SK-N-SH (cell line): Measurements from ENCODE around the gene KRT28. TPM values are rescaled to one million over a fixed set of nuclear protein-coding genes. Genes with fewer than 3 reads are reported as not detected.
"Not testable (repeated sequence)": the region's sequence is repeated elsewhere in the genome, so short reads cannot be mapped to it uniquely, and the experiment has no call there.

Experiments
- CTCF ChIA-PET: fragments of 300-600, 350-600 bp; formaldehyde crosslinking; extraction: SDS; loops from one replicate; lab custom pipeline; 2021; lab: Yijun Ruan, JAX
- POLR2A ChIA-PET: fragments of 350-600 bp; sonication (Branson Sonifier 250); formaldehyde crosslinking; extraction: SDS; loops from one replicate; lab custom pipeline; 2020; ENCODE audit warnings: antibody characterized with exemption, inconsistent platforms; lab: Yijun Ruan, JAX
- DNase-seq: peaks from one replicate; pipeline ENCODE4 v3.0.0; 2012
- H2AFZ ChIP-seq: fragments of 200-600 bp; sonication (generic); 2 replicates; pipeline ENCODE4 v1.8.1; 2016; ENCODE audit warnings: antibody characterized with exemption, mild to moderate bottlenecking, low read depth
- H3F3A ChIP-seq: fragments of 200-600 bp; sonication (generic); replicated peaks from 2 replicates; pipeline ENCODE3; 2016; ENCODE audit warnings: antibody characterized with exemption, mild to moderate bottlenecking; ENCODE audit not compliant: insufficient read depth
- H3K27ac ChIP-seq, 2 experiments: fragments of 200-500 bp in 1 of 2; fragments of 200-600 bp in 1 of 2; sonication (Bioruptor generic) in 1 of 2; sonication (generic), shearing (Covaris generic) in 1 of 2; 2 replicates each; pipeline versions ENCODE4 v1.5.1 to v1.6.1; 2014 to 2016; ENCODE audit warnings: low read depth in 2 of 2, inconsistent platforms in 1 of 2, low read length in 1 of 2, mild to moderate bottlenecking in 1 of 2, mixed read lengths in 1 of 2
- H3K27me3 ChIP-seq: fragments of 200-600 bp; sonication (generic), shearing (Covaris generic); 2 replicates; pipeline ENCODE4 v1.6.1; 2016; ENCODE audit warnings: mixed run types; ENCODE audit not compliant: insufficient read depth
- H3K36me3 ChIP-seq, 2 experiments: fragments of 200-500 bp in 1 of 2; fragments of 200-600 bp in 1 of 2; sonication (Bioruptor generic) in 1 of 2; sonication (generic) in 1 of 2; replicated peaks in 1 of 2; 2 replicates each; pipeline versions ENCODE3 to v1.5.1; 2014 to 2016; ENCODE audit warnings: low read length in 1 of 2, mild to moderate bottlenecking in 1 of 2; ENCODE audit not compliant: insufficient read depth in 2 of 2, control insufficient read depth in 1 of 2
- H3K4me1 ChIP-seq, 2 experiments: fragments of 200-500 bp in 1 of 2; fragments of 200-600 bp in 1 of 2; sonication (Bioruptor generic) in 1 of 2; sonication (generic), shearing (Covaris generic) in 1 of 2; 2 replicates each; pipeline versions ENCODE4 v1.5.1 to v1.6.1; 2014 to 2016; ENCODE audit warnings: low read depth in 1 of 2, low read length in 1 of 2, mixed run types in 1 of 2; ENCODE audit not compliant: insufficient read depth in 2 of 2, control insufficient read depth in 1 of 2
- H3K4me2 ChIP-seq: fragments of 200-600 bp; sonication (generic), shearing (Covaris generic); 2 replicates; pipeline ENCODE4 v1.6.1; 2017; ENCODE audit warnings: mixed run types
- H3K4me3 ChIP-seq, 2 experiments: fragments of 200-500 bp in 1 of 2; fragments of 200-600 bp in 1 of 2; sonication (Bioruptor generic) in 1 of 2; sonication (generic), shearing (Covaris generic) in 1 of 2; 2 replicates each; pipeline versions ENCODE4 v1.5.1 to v1.8.1; 2014 to 2016; ENCODE audit warnings: low read depth in 2 of 2, inconsistent platforms in 1 of 2, low read length in 1 of 2, mild to moderate bottlenecking in 1 of 2, mixed read lengths in 1 of 2, moderate library complexity in 1 of 2
- H3K79me2 ChIP-seq: fragments of 200-600 bp; sonication (generic); 2 replicates; pipeline ENCODE4 v1.8.1; 2017; ENCODE audit warnings: mild to moderate bottlenecking; ENCODE audit not compliant: insufficient read depth
- H3K9ac ChIP-seq: fragments of 200-600 bp; sonication (generic); 2 replicates; pipeline ENCODE4 v1.6.1; 2017; ENCODE audit warnings: mixed run types
- H3K9me2 ChIP-seq: fragments of 200-600 bp; sonication (generic); 2 replicates; pipeline ENCODE4 v1.6.1; 2017; ENCODE audit warnings: mixed run types
- H3K9me3 ChIP-seq: fragments of 200-600 bp; sonication (generic); 2 replicates; pipeline ENCODE4 v1.6.1; 2017; ENCODE audit warnings: mixed run types, mild to moderate bottlenecking, moderate library complexity
- H4K20me1 ChIP-seq: fragments of 200-600 bp; sonication (generic); 2 replicates; pipeline ENCODE4 v1.6.1; 2017; ENCODE audit warnings: mild to moderate bottlenecking, mixed run types; ENCODE audit not compliant: insufficient read depth
- WGBS: methylation state at CpG from one replicate; pipeline ENCODE4 v1.1.6; 2017; ENCODE audit warnings: low lambda C conversion rate; 5-methylcytosine and 5-hydroxymethylcytosine counted together
- polyA plus RNA-seq, 3 experiments: library from polyadenylated mRNA; depleted of rRNA; stranded (reverse); fragments of >200 nt; gene quantifications; 2 replicates each; pipeline ENCODE4 v1.2.3, GENCODE V29; 2012

The KRT28 gene
- polyA plus RNA-seq, 1 of the 3 experiments (the other 2 are of a cell fraction) = not detected

- H3K9me2 ChIP-seq, H3K4me3 ChIP-seq, H3K4me1 ChIP-seq, H3K9ac ChIP-seq, H3K4me2 ChIP-seq, DNase-seq, H3K9me3 ChIP-seq, H3K79me2 ChIP-seq, POLR2A ChIA-PET, H3K36me3 ChIP-seq, H2AFZ ChIP-seq, H3F3A ChIP-seq, CTCF ChIA-PET, H4K20me1 ChIP-seq, H3K27ac ChIP-seq: not testable (repeated sequence)
- WGBS = 0% methylated on average over 1 of the region's 1 CpG
- peaks cover 21% of the 10 kb centered on the region; the same call in 1 of the 2 replicates for H3K27me3 ChIP-seq
These were observed 51.1 kb downstream of the KRT28 start for GRCh38 chr17:40748666-40749065.

Other genes with a start within 250 kb of the KRT28 start
- not detected in 2 replicates for gene CCR7, start 234.5 kb downstream of the KRT28 start, polyA plus RNA-seq (2012; rRNA removed)
- gene SMARCE1, start 152.1 kb downstream of the KRT28 start, polyA plus RNA-seq (2012; rRNA removed) = 45.9 and 54.2 TPM in 2 replicates
- gene KRT222, start 134.8 kb downstream of the KRT28 start, polyA plus RNA-seq (2012; rRNA removed) = not detected in 2 replicates
- gene KRT24, start 96.2 kb downstream of the KRT28 start, polyA plus RNA-seq (2012; rRNA removed) = not detected in 2 replicates
- not detected in 2 replicates for gene KRT25, start 44.6 kb downstream of the KRT28 start, polyA plus RNA-seq (2012; rRNA removed)
- gene KRT26, start 27.8 kb downstream of the KRT28 start, polyA plus RNA-seq (2012; rRNA removed) = not detected in 2 replicates
- gene KRT27, start 17.4 kb downstream of the KRT28 start, polyA plus RNA-seq (2012; rRNA removed) = not detected in 2 replicates
- 17.1 and 31.6 TPM in 2 replicates for gene KRT10, start 22.7 kb upstream of the KRT28 start, polyA plus RNA-seq (2012; rRNA removed)
- not detected in 2 replicates for gene KRT12, start 67.3 kb upstream of the KRT28 start, polyA plus RNA-seq (2012; rRNA removed)
- gene KRT20, start 85.3 kb upstream of the KRT28 start, polyA plus RNA-seq (2012; rRNA removed) = not detected in 2 replicates
- not detected in 2 replicates for gene KRT23, start 137.7 kb upstream of the KRT28 start, polyA plus RNA-seq (2012; rRNA removed)
- gene KRT39, start 167.0 kb upstream of the KRT28 start, polyA plus RNA-seq (2012; rRNA removed) = not detected in 2 replicates
- not detected in 2 replicates for gene KRT40, start 184.4 kb upstream of the KRT28 start, polyA plus RNA-seq (2012; rRNA removed)
- not detected in 2 replicates for gene KRTAP3-3, start 194.2 kb upstream of the KRT28 start, polyA plus RNA-seq (2012; rRNA removed)
- not detected in 2 replicates for gene KRTAP3-2, start 199.9 kb upstream of the KRT28 start, polyA plus RNA-seq (2012; rRNA removed)
- not detected in 2 replicates for gene KRTAP3-1, start 209.2 kb upstream of the KRT28 start, polyA plus RNA-seq (2012; rRNA removed)
- not detected in 2 replicates for gene KRTAP1-5, start 227.2 kb upstream of the KRT28 start, polyA plus RNA-seq (2012; rRNA removed)
- not detected in 2 replicates for gene KRTAP1-4, start 230.2 kb upstream of the KRT28 start, polyA plus RNA-seq (2012; rRNA removed)
- gene KRTAP1-3, start 234.9 kb upstream of the KRT28 start, polyA plus RNA-seq (2012; rRNA removed) = not detected in 2 replicates
- not detected in 2 replicates for gene KRTAP1-1, start 241.5 kb upstream of the KRT28 start, polyA plus RNA-seq (2012; rRNA removed)
- not detected in 2 replicates for gene KRTAP2-1, start 247.4 kb upstream of the KRT28 start, polyA plus RNA-seq (2012; rRNA removed)